DND-41 (cell line): ENCODE results near the gene DSCAM.

Experiments
- ATAC-seq: fragments of 200-7000 bp; cut with Tn5 transposase; 3 replicates; pipeline ENCODE4 v1.9.1; 2021; ENCODE audit warnings: low read depth; ENCODE audit not compliant: insufficient read depth
- DNase-seq: peaks from one replicate; pipeline ENCODE4 v3.0.0-alpha.2; 2020
- H2AFZ ChIP-seq: 2 replicates; pipeline ENCODE4 v1.6.0; 2012; ENCODE audit warnings: low read depth, low read length
- H3K27ac ChIP-seq: 2 replicates; pipeline ENCODE4 v1.5.1; 2012; ENCODE audit warnings: low read length, inconsistent platforms
- H3K27me3 ChIP-seq: fragments of 200-600 bp; sonication (generic); 2 replicates; pipeline ENCODE4 v1.6.0; 2012; ENCODE audit warnings: low read length, mild to moderate bottlenecking, inconsistent platforms; ENCODE audit not compliant: insufficient read depth, poor library complexity
- H3K36me3 ChIP-seq: 2 replicates; pipeline ENCODE4 v1.5.1; 2012; ENCODE audit warnings: low read length, inconsistent platforms; ENCODE audit not compliant: insufficient read depth
- H3K4me1 ChIP-seq: 2 replicates; pipeline ENCODE4 v1.5.1; 2012; ENCODE audit warnings: mild to moderate bottlenecking, low read length; ENCODE audit not compliant: insufficient read depth
- H3K4me2 ChIP-seq: 2 replicates; pipeline ENCODE4 v1.6.0; 2012; ENCODE audit warnings: mild to moderate bottlenecking, moderate library complexity, low read length, inconsistent platforms; ENCODE audit not compliant: insufficient read depth
- H3K4me3 ChIP-seq, 2 experiments: fragments of 200-600 bp in 1 of 2; shearing (Covaris generic) in 1 of 2; 2 replicates each; pipeline ENCODE4 v1.5.1; 2012 to 2016; ENCODE audit warnings: inconsistent platforms in 2 of 2, low read length in 2 of 2, mild to moderate bottlenecking in 2 of 2, low read depth in 1 of 2, moderate library complexity in 1 of 2
- H3K79me2 ChIP-seq: 2 replicates; pipeline ENCODE4 v1.6.0; 2012; ENCODE audit warnings: low read length, inconsistent platforms; ENCODE audit not compliant: insufficient read depth
- H3K9ac ChIP-seq: 2 replicates; pipeline ENCODE4 v1.6.0; 2012; ENCODE audit warnings: low read depth, mild to moderate bottlenecking, inconsistent platforms, low read length, moderate library complexity
- H3K9me3 ChIP-seq: 2 replicates; pipeline ENCODE4 v1.5.1; 2012; ENCODE audit warnings: low read length, moderate library complexity, mild to moderate bottlenecking, inconsistent platforms; ENCODE audit not compliant: insufficient read depth, severe bottlenecking
- H4K20me1 ChIP-seq: 2 replicates; pipeline ENCODE4 v1.6.0; 2012; ENCODE audit warnings: low read length; ENCODE audit not compliant: insufficient read depth
- EZH2 ChIP-seq: IDR thresholded peaks from 3 replicates; pipeline ENCODE4 v1.6.1; 2012; ENCODE audit warnings: borderline replicate concordance, low read depth, mild to moderate bottlenecking, moderate library complexity, low read length, inconsistent platforms; ENCODE audit not compliant: severe bottlenecking
- TF ChIP-seq, protein P1 (sequence below): IDR thresholded peaks from 2 replicates; pipeline ENCODE4 v1.5.1; 2012; ENCODE audit warnings: borderline replicate concordance, low read length, moderate library complexity, mild to moderate bottlenecking; ENCODE audit not compliant: poor library complexity, severe bottlenecking; ENCODE audit errors: extremely low read depth

The DSCAM gene

DNA sequence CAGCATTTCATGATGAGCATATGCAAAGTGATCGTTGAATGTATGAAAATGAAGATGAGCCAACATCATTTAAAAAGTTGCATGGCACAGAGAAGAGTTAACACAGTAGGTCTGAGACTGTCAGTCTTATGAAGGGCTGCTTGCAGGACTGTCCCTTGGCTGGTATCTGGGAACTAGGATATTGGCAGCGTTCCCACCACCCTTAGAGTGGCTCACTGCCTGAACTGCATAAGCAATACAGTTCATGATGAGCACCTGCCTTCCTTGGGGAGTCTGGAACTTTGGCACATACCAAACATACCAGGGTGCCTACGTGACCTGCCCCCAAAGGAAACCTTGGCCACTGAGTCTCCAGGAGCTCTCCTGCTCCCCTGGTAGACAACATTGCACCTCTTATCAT, 161.8 kb downstream of the DSCAM start:
- DNase-seq = no peak
- no peak for ATAC-seq

DNA sequence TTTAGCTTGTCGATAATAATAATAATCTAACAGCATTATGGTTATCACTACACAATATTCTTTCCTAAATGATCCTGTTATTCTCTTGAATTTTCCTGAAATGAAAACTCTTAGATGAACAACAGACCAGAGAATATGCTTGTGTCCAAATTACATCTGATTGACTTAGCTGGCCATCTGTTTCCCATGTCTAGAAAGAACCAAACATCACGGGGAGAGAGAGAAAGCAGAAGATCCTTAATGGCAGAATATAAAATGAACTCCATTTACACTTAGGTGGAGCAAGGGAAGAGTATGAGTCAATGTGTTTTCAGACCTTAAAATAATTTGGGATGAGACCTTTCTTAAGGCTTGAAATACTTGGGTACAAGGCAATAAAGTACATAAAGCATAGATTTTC, 162.2 kb downstream of the DSCAM start:
- Histone ChIP-seq H4K20me1 (no peaks in the 10 kb centered on the region), H3K4me3 (no peak overlapping the region), H3K4me2 (no peak overlapping the region), H3K27ac (no peak overlapping the region), H3K9me3 (no peaks in the 10 kb centered on the region), H3K27me3 (peaks cover 13% of the 10 kb centered on the region), H3K4me1 (no peaks in the 10 kb centered on the region), H3K9ac (no peak overlapping the region), H2AFZ (no peak overlapping the region), H3K36me3 (no peaks in the 10 kb centered on the region), H3K79me2 (no peaks in the 10 kb centered on the region)
- no peak for TF ChIP-seq EZH2
- TF ChIP-seq, protein P1, sequence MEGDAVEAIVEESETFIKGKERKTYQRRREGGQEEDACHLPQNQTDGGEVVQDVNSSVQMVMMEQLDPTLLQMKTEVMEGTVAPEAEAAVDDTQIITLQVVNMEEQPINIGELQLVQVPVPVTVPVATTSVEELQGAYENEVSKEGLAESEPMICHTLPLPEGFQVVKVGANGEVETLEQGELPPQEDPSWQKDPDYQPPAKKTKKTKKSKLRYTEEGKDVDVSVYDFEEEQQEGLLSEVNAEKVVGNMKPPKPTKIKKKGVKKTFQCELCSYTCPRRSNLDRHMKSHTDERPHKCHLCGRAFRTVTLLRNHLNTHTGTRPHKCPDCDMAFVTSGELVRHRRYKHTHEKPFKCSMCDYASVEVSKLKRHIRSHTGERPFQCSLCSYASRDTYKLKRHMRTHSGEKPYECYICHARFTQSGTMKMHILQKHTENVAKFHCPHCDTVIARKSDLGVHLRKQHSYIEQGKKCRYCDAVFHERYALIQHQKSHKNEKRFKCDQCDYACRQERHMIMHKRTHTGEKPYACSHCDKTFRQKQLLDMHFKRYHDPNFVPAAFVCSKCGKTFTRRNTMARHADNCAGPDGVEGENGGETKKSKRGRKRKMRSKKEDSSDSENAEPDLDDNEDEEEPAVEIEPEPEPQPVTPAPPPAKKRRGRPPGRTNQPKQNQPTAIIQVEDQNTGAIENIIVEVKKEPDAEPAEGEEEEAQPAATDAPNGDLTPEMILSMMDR = no peak
- ATAC-seq (no peak), DNase-seq (no peak)

More for the DNA sequence above, 161.8 kb downstream of the DSCAM start:
- no peaks in the 10 kb centered on the region for H4K20me1 ChIP-seq
- H3K27ac ChIP-seq = no peak overlapping the region
- no peaks in the 10 kb centered on the region for H3K9me3 ChIP-seq
- H3K27me3 ChIP-seq = peaks cover 18% of the 10 kb centered on the region
- H2AFZ ChIP-seq = no peak overlapping the region
- H3K9ac ChIP-seq = no peak overlapping the region
- no peak overlapping the region for H3K4me3 ChIP-seq
- no peaks in the 10 kb centered on the region for H3K79me2 ChIP-seq
- H3K36me3 ChIP-seq = no peaks in the 10 kb centered on the region
- H3K4me2 ChIP-seq = no peak overlapping the region
- H3K4me1 ChIP-seq = no peaks in the 10 kb centered on the region
- TF ChIP-seq, protein P1 = no peak
- no peak for TF ChIP-seq EZH2

DNA sequence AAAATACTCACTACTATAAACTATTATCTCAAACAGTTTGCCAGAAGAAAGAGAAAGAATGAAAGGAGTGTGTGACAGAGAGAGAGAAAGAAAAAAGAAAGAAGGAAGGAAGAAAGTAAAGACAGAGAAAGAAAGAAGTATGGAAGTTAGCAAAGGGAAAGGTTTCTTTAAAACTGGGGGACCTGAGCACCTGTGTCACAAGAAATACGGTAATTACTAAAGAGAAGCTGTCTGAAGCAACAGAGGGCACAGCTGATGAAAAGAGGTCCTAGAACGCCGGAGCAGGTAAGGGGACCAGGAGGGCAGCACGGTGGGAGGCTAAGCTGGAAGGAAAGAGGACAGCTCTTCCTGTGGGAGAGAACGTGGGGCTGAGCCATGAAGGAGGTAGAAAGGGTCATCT, 163.6 kb downstream of the DSCAM start:
- no peak for TF ChIP-seq EZH2
- TF ChIP-seq, protein P1 = no peak
- Histone ChIP-seq H3K27ac (no peak overlapping the region), H3K4me3 (no peak overlapping the region), H3K36me3 (no peaks in the 10 kb centered on the region), H3K27me3 (peaks cover 7% of the 10 kb centered on the region), H3K9ac (no peak overlapping the region), H3K4me1 (no peaks in the 10 kb centered on the region), H4K20me1 (no peaks in the 10 kb centered on the region), H3K9me3 (no peaks in the 10 kb centered on the region), H2AFZ (no peak overlapping the region), H3K4me2 (no peak overlapping the region), H3K79me2 (no peaks in the 10 kb centered on the region)
- no peak for DNase-seq
- ATAC-seq = no peak

DNA sequence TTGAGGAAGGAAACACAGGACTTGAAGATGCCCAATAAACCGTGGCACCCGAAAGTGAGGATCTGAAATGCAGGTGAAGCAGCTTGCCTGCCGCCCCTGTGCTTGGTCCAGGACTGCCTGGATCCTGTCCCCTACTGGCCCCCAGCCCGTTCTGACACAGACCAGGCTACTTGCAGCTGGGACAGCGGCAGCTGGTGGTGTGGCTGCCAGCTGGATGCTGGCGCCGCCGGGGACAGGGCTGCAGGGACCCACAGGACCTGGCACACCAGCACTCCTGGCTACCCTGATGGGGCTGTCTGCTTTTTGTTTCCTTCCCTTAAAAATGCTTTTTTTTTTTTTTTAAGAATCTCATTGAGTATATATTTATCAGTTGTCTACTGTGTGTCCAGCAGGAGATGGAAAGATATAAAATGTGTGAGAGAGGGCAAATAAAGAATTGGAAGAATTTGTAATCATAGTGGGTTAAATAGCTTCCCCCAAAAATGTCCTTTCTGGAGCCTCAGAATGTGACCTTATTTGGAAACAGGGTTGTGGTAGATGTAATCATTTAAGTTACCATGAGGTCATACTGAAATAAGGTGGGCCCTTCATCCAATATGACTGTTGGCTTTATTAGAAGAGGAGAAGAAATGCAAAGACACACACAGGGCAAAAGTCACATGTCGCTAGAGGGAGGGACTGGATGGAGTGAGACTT, 165.6 kb downstream of the DSCAM start:
- Histone ChIP-seq H3K9me3 (no peaks in the 10 kb centered on the region), H3K79me2 (no peaks in the 10 kb centered on the region), H3K27me3 (no peaks in the 10 kb centered on the region), H3K36me3 (no peaks in the 10 kb centered on the region), H3K27ac (no peak overlapping the region), H3K4me2 (no peak overlapping the region), H3K4me1 (no peaks in the 10 kb centered on the region), H3K9ac (no peak overlapping the region), H3K4me3 (no peak overlapping the region), H4K20me1 (no peaks in the 10 kb centered on the region), H2AFZ (no peak overlapping the region)
- ATAC-seq (no peak), DNase-seq (no peak)
- no peak for TF ChIP-seq EZH2
- TF ChIP-seq, protein P1 = no peak
